ENCODE measurements around the gene TMEM272. TPM values are rescaled to one million over a fixed set of nuclear protein-coding genes. Genes with fewer than 3 reads are reported as not detected.

The TMEM272 gene
- polyA plus RNA-seq, 1 of the 3 experiments (the other 2 are of a cell fraction) = not detected

- Histone ChIP-seq H3K4me1 (ENCODE audit: control insufficient read depth in 1 of 2, insufficient read depth in 2 of 2, low read depth in 1 of 2, low read length in 1 of 2) (no peaks in the 10 kb centered on the region), H3K36me3 (replicated peaks in 1 of 2; ENCODE audit: control insufficient read depth in 1 of 2, insufficient read depth in 2 of 2, low read length in 1 of 2) (no peaks in the 10 kb centered on the region), H3K79me2 (ENCODE audit: insufficient read depth) (no peaks in the 10 kb centered on the region), H3K9ac (no peak overlapping the region), H3K4me3 (ENCODE audit: low read depth in 2 of 2, low read length in 1 of 2) (no peak overlapping the region), H3K4me2 (no peak overlapping the region), H3K27me3 (ENCODE audit: insufficient read depth) (peaks cover 5% of the 10 kb centered on the region), H3K9me2 (no peaks in the 10 kb centered on the region), H2AFZ (ENCODE audit: low read depth) (no peak overlapping the region), H3F3A (replicated peaks; ENCODE audit: insufficient read depth) (peaks cover 2% of the 10 kb centered on the region), H3K27ac (ENCODE audit: low read depth in 2 of 2, low read length in 1 of 2) (no peak overlapping the region), H3K9me3 (no peaks in the 10 kb centered on the region), H4K20me1 (ENCODE audit: insufficient read depth) (no peaks in the 10 kb centered on the region)
- DNase-seq = no peak
- ChIA-PET POLR2A (no interaction called here), CTCF (no interaction called here)
- TF ChIP-seq, protein P1, sequence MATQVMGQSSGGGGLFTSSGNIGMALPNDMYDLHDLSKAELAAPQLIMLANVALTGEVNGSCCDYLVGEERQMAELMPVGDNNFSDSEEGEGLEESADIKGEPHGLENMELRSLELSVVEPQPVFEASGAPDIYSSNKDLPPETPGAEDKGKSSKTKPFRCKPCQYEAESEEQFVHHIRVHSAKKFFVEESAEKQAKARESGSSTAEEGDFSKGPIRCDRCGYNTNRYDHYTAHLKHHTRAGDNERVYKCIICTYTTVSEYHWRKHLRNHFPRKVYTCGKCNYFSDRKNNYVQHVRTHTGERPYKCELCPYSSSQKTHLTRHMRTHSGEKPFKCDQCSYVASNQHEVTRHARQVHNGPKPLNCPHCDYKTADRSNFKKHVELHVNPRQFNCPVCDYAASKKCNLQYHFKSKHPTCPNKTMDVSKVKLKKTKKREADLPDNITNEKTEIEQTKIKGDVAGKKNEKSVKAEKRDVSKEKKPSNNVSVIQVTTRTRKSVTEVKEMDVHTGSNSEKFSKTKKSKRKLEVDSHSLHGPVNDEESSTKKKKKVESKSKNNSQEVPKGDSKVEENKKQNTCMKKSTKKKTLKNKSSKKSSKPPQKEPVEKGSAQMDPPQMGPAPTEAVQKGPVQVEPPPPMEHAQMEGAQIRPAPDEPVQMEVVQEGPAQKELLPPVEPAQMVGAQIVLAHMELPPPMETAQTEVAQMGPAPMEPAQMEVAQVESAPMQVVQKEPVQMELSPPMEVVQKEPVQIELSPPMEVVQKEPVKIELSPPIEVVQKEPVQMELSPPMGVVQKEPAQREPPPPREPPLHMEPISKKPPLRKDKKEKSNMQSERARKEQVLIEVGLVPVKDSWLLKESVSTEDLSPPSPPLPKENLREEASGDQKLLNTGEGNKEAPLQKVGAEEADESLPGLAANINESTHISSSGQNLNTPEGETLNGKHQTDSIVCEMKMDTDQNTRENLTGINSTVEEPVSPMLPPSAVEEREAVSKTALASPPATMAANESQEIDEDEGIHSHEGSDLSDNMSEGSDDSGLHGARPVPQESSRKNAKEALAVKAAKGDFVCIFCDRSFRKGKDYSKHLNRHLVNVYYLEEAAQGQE (IDR thresholded peaks at IDR 0.05; ENCODE audit: low read depth, low read length) = no peak
- TF ChIP-seq, protein P2, sequence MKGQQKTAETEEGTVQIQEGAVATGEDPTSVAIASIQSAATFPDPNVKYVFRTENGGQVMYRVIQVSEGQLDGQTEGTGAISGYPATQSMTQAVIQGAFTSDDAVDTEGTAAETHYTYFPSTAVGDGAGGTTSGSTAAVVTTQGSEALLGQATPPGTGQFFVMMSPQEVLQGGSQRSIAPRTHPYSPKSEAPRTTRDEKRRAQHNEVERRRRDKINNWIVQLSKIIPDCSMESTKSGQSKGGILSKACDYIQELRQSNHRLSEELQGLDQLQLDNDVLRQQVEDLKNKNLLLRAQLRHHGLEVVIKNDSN (IDR thresholded peaks at IDR 0.05; ENCODE audit: borderline replicate concordance, low read depth) = no peak
- TF ChIP-seq GABPA (IDR thresholded peaks at IDR 0.05; ENCODE audit: low read depth) (no peak), EZH2phosphoT487 (IDR thresholded peaks at IDR 0.05; ENCODE audit: borderline replicate concordance, low read depth) (no peak), MEF2A (IDR thresholded peaks at IDR 0.05; ENCODE audit: borderline replicate concordance, low read depth) (no peak), RFX5 (IDR thresholded peaks at IDR 0.05; ENCODE audit: low read length) (no peak), TCF12 (IDR thresholded peaks at IDR 0.05) (no peak), RCOR1 (IDR thresholded peaks at IDR 0.05; ENCODE audit: low read length) (no peak), NRF1 (IDR thresholded peaks at IDR 0.05; ENCODE audit: low read depth, low read length) (no peak), ELF1 (IDR thresholded peaks at IDR 0.05) (no peak), SMC3 (IDR thresholded peaks at IDR 0.05; ENCODE audit: low read depth, low read length) (no peak)
- WGBS (ENCODE audit: low lambda C conversion rate) = 66% methylated on average over 6 of the region's 6 CpGs
These were observed 24.9 kb upstream of the TMEM272 start for GRCh38 chr13:51869916-51870315.

GRCh38 chr13:51867062-51867461, 22.1 kb upstream of the TMEM272 start:
- Histone ChIP-seq H3K79me2 (ENCODE audit: insufficient read depth) (no peaks in the 10 kb centered on the region), H3K9ac (no peak overlapping the region), H2AFZ (ENCODE audit: low read depth) (no peak overlapping the region), H3K4me1 (ENCODE audit: control insufficient read depth in 1 of 2, insufficient read depth in 2 of 2, low read depth in 1 of 2, low read length in 1 of 2) (no peaks in the 10 kb centered on the region), H3K36me3 (replicated peaks in 1 of 2; ENCODE audit: control insufficient read depth in 1 of 2, insufficient read depth in 2 of 2, low read length in 1 of 2) (no peaks in the 10 kb centered on the region), H3K9me3 (no peaks in the 10 kb centered on the region), H3K27me3 (ENCODE audit: insufficient read depth) (peaks cover 5% of the 10 kb centered on the region), H3K4me2 (no peak overlapping the region), H3K9me2 (no peaks in the 10 kb centered on the region), H4K20me1 (ENCODE audit: insufficient read depth) (no peaks in the 10 kb centered on the region), H3K27ac (ENCODE audit: low read depth in 2 of 2, low read length in 1 of 2) (no peak overlapping the region), H3F3A (replicated peaks; ENCODE audit: insufficient read depth) (peaks cover 4% of the 10 kb centered on the region), H3K4me3 (ENCODE audit: low read depth in 2 of 2, low read length in 1 of 2) (no peak overlapping the region)
- 83% methylated on average over 4 of the region's 4 CpGs for WGBS (ENCODE audit: low lambda C conversion rate)
- ChIA-PET CTCF (interaction anchor here (0.8 to 2.0 kb wide), 2 partner anchors 52 to 69 kb away, joined by 3 to 5 read pairs; no protein-coding TSS in a partner anchor), POLR2A (no interaction called here)
- DNase-seq = no peak
- TF ChIP-seq USF2 (IDR thresholded peaks at IDR 0.05; ENCODE audit: borderline replicate concordance, low read depth, low read length) (no peak), MEF2A (IDR thresholded peaks at IDR 0.05; ENCODE audit: borderline replicate concordance, low read depth) (no peak), POLR2AphosphoS5 (IDR thresholded peaks at IDR 0.05; ENCODE audit: low read depth, low read length) (no peak), FOSL2 (IDR thresholded peaks at IDR 0.05; ENCODE audit: borderline replicate concordance, low read depth) (no peak), RFX5 (IDR thresholded peaks at IDR 0.05; ENCODE audit: low read length) (no peak), ZBTB33 (IDR thresholded peaks at IDR 0.05; ENCODE audit: borderline replicate concordance, low read depth) (no peak), EZH2phosphoT487 (IDR thresholded peaks at IDR 0.05; ENCODE audit: borderline replicate concordance, low read depth) (no peak), MXI1 (IDR thresholded peaks at IDR 0.05; ENCODE audit: low read depth, low read length) (no peak)
- TF ChIP-seq, protein P1 (IDR thresholded peaks at IDR 0.05; ENCODE audit: low read depth, low read length) = no peak

All from SK-N-SH (cell line).